Naive thymus-derived CD4-positive, alpha-beta T cell (primary cell): ENCODE results near the gene KDR. TPM values are rescaled to one million over a fixed set of nuclear protein-coding genes. Genes with fewer than 3 reads are reported as not detected.

Source experiments
- ATAC-seq: fragments of 150-1000 bp; cut with Tn5 transposase; 2 replicates; pipeline ENCODE4 v1.10.0; 2021; ENCODE audit warnings: mild to moderate bottlenecking, moderate library complexity
- CTCF ChIA-PET: fragments of 350-600 bp; sonication (Branson Sonifier 250); formaldehyde crosslinking; loops from one replicate; lab custom pipeline; 2021; ENCODE audit warnings: antibody characterized with exemption; lab: Charles Lee
- POLR2A ChIA-PET: fragments of 350-600 bp; sonication (Branson Sonifier 250); formaldehyde crosslinking; loops from one replicate; lab custom pipeline; 2021; ENCODE audit warnings: antibody characterized with exemption, inconsistent platforms; lab: Charles Lee
- DNase-seq, 9 donors: peaks; one replicate each; pipeline versions ENCODE4 v3.0.0 to v3.0.0-alpha.2; 2020 to 2022; ENCODE audit warnings: mixed read lengths in 1 of 9
- H3K27ac ChIP-seq: one replicate; pipeline ENCODE4 v1.7.0; 2013; ENCODE audit warnings: mild to moderate bottlenecking, low read depth, low read length, moderate library complexity
- H3K27me3 ChIP-seq, 2 donors: one replicate each; pipeline ENCODE4 v1.7.0; 2013; ENCODE audit warnings: low read length in 2 of 2, mild to moderate bottlenecking in 2 of 2, moderate library complexity in 2 of 2; ENCODE audit not compliant: control insufficient read depth in 2 of 2, insufficient read depth in 2 of 2
- H3K36me3 ChIP-seq, 3 experiments: 1 replicate in 2 of 3; 2 replicates in 1 of 3; pipeline ENCODE4 v1.7.0; 2013; ENCODE audit warnings: low read length in 3 of 3, mild to moderate bottlenecking in 3 of 3, moderate library complexity in 1 of 3; ENCODE audit not compliant: insufficient read depth in 3 of 3, control insufficient read depth in 2 of 3
- H3K4me1 ChIP-seq, 2 donors: one replicate each; pipeline ENCODE4 v1.7.0; 2013; ENCODE audit warnings: low read length in 2 of 2, mild to moderate bottlenecking in 2 of 2, moderate library complexity in 1 of 2; ENCODE audit not compliant: control insufficient read depth in 2 of 2, insufficient read depth in 2 of 2
- H3K4me3 ChIP-seq: 2 replicates; pipeline ENCODE4 v1.7.0; 2013; ENCODE audit warnings: mild to moderate bottlenecking, low read length
- H3K9me3 ChIP-seq, 3 experiments: 1 replicate in 2 of 3; 2 replicates in 1 of 3; pipeline ENCODE4 v1.7.0; 2013; ENCODE audit warnings: low read length in 3 of 3; ENCODE audit not compliant: control insufficient read depth in 2 of 3
- H3K27ac Mint-ChIP-seq, 9 donors: one replicate each; pipeline ENCODE4 v1.8.0; 2020 to 2022; ENCODE audit warnings: mixed read lengths in 9 of 9, mild to moderate bottlenecking in 8 of 9, moderate library complexity in 5 of 9, inconsistent platforms in 2 of 9
- H3K27me3 Mint-ChIP-seq, 5 donors: one replicate each; pipeline ENCODE4 v1.8.0; 2021 to 2022; ENCODE audit warnings: mixed read lengths in 5 of 5, mild to moderate bottlenecking in 1 of 5
- H3K36me3 Mint-ChIP-seq, 5 donors: one replicate each; pipeline ENCODE4 v1.8.0; 2020 to 2022; ENCODE audit warnings: mixed read lengths in 5 of 5, mild to moderate bottlenecking in 3 of 5, inconsistent platforms in 1 of 5
- H3K4me1 Mint-ChIP-seq, 7 donors: one replicate each; pipeline ENCODE4 v1.8.0; 2020 to 2022; ENCODE audit warnings: mixed read lengths in 7 of 7, mild to moderate bottlenecking in 3 of 7, inconsistent platforms in 1 of 7
- H3K4me3 Mint-ChIP-seq, 10 donors: one replicate each; pipeline ENCODE4 v1.8.0; 2020 to 2022; ENCODE audit warnings: mild to moderate bottlenecking in 10 of 10, mixed read lengths in 10 of 10, moderate library complexity in 6 of 10, inconsistent platforms in 2 of 10
- H3K9me3 Mint-ChIP-seq, 11 donors: one replicate each; pipeline ENCODE4 v1.8.0; 2020 to 2022; ENCODE audit warnings: mixed read lengths in 11 of 11, mild to moderate bottlenecking in 4 of 11, inconsistent platforms in 1 of 11, moderate library complexity in 1 of 11
- intact Hi-C, 2 donors: fragments of 100-400 bp; cut with micrococcal nuclease; formaldehyde crosslinking; loops; one replicate each; pipeline ENCODE4 v1.15.1; 2023
- polyA plus RNA-seq, 2 donors: library from polyadenylated mRNA; unstranded; fragments of 300-500 nt; fragmentation: Illumina TruSeq; gene quantifications; one replicate each; pipeline ENCODE4 v1.2.3, GENCODE V29; 2021
- total RNA-seq, 6 experiments: library from RNA in 5 of 6; stranded (reverse) in 5 of 6; gene quantifications; 1 replicate in 5 of 6; 2 replicates in 1 of 6; pipeline ENCODE4 v1.2.3 and lab custom pipeline; 2021 to 2026

KDR gene
- total and polyA plus RNA-seq, 7 experiments from 2014 or later, result not detected

DNA sequence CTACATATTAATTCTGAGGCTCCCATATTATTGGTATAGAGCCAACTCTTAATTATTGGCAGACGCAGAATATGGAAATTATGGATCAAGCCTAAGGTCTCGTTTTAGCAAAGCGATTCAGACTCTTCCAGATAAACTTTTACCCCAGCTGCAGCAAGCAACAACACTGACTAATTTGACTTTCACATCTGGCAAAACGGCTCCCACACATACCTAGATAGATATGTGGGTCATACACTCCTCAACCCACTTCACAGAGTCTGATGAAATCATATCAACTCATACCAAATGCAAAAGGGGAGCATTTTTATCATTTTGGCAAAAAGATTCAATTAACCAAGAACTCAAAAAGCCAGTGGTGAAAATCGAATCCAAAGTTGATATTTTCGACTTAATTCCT lies 36.3 kb upstream of the KDR start:
- H3K27ac ChIP-seq, result no peak overlapping the region
- H3K9me3 ChIP-seq, result no peaks in the 10 kb centered on the region
- no peak overlapping the region for H3K4me3 ChIP-seq
- peaks cover 0 to 4% (median 0%) of the 10 kb centered on the region in 7 donors for H3K4me1 Mint-ChIP-seq
- ATAC-seq, result no peak
- H3K4me1 ChIP-seq, result no peaks in the 10 kb centered on the region
- POLR2A ChIA-PET, result no interaction called here
- H3K27ac Mint-ChIP-seq, result no peak overlapping the region
- no peak for DNase-seq
- peaks cover 0 to 8% (median 2%) of the 10 kb centered on the region in 11 donors for H3K9me3 Mint-ChIP-seq
- peaks cover 18 to 38% (median 25%) of the 10 kb centered on the region in 5 donors for H3K27me3 Mint-ChIP-seq
- intact Hi-C loops, result no loop called here
- H3K4me3 Mint-ChIP-seq, result no peak overlapping the region
- H3K36me3 ChIP-seq, result no peaks in the 10 kb centered on the region
- CTCF ChIA-PET, result interaction anchor here (0.5 kb wide), 1 partner anchor 18 kb away, joined by 3 read pairs; no protein-coding TSS in a partner anchor
- no peaks in the 10 kb centered on the region for H3K27me3 ChIP-seq
- H3K36me3 Mint-ChIP-seq, result no peaks in the 10 kb centered on the region

DNA sequence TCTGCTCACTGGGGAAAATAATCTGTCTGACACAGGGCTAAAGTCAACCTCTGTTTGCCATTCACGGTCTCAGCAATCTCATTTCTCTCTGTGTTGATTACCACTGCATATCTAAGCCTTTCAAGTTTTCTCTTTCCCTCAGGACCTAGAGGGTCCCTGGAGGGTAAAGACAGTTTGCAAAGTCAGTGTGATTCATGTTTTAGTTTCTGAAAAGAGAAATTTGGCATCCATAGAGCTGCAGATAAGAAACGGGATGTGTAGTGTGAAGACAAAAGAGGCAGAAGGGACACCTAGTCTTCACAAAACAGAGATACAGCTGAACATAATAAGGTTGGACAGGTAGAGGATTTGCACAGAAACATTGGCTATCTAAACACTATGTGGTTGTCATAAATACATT lies 34.5 kb upstream of the KDR start:
- Mint-ChIP-seq H3K4me1 (peaks cover 0 to 4% (median 0%) of the 10 kb centered on the region in 7 donors), H3K27ac (no peak overlapping the region), H3K4me3 (no peak overlapping the region), H3K36me3 (no peaks in the 10 kb centered on the region), H3K9me3 (peaks cover 0 to 4% (median 0%) of the 10 kb centered on the region in 11 donors), H3K27me3 (peaks cover 25 to 47% (median 39%) of the 10 kb centered on the region in 5 donors)
- Histone ChIP-seq H3K27me3 (peaks cover 0 to 3% of the 10 kb centered on the region in 2 donors), H3K36me3 (no peaks in the 10 kb centered on the region), H3K4me3 (no peak overlapping the region), H3K4me1 (no peaks in the 10 kb centered on the region), H3K27ac (no peak overlapping the region), H3K9me3 (no peaks in the 10 kb centered on the region)
- intact Hi-C loops, result no loop called here
- ChIA-PET POLR2A (no interaction called here), CTCF (no interaction called here)
- ATAC-seq (no peak), DNase-seq (no peak)

DNA sequence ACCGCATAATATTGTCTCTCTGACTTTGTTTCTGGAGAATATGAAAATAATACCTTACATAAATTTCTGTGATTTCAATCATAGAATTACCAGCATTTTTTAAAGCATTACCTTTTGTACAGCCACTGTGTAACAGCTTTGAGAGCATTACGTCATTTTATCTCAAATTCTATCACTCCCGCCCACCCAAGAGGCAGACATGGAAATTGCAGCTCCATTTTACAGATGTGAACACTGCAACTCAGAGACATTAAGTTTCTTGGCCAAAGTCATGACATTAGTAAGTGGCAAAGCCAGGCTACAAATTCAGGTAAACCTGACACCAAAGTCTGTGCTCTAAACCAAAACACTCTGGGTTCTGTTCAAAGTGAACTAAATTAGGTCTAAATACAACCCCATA lies 33.6 kb upstream of the KDR start:
- Histone ChIP-seq H3K27me3 (peaks cover 0 to 3% of the 10 kb centered on the region in 2 donors), H3K4me3 (no peak overlapping the region), H3K9me3 (no peaks in the 10 kb centered on the region), H3K4me1 (no peaks in the 10 kb centered on the region), H3K27ac (no peak overlapping the region), H3K36me3 (no peaks in the 10 kb centered on the region)
- H3K9me3 Mint-ChIP-seq, result peaks cover 0 to 4% (median under 1%) of the 10 kb centered on the region in 11 donors
- H3K4me1 Mint-ChIP-seq, result peaks cover 0 to 4% (median 0%) of the 10 kb centered on the region in 7 donors
- ATAC-seq (no peak), DNase-seq (no peak)
- H3K36me3 Mint-ChIP-seq, result no peaks in the 10 kb centered on the region
- H3K4me3 Mint-ChIP-seq, result no peak overlapping the region
- intact Hi-C loops, result no loop called here
- POLR2A ChIA-PET, result no interaction called here
- no peak overlapping the region for H3K27ac Mint-ChIP-seq
- CTCF ChIA-PET, result no interaction called here
- peaks cover 25 to 53% (median 40%) of the 10 kb centered on the region in 5 donors for H3K27me3 Mint-ChIP-seq

DNA sequence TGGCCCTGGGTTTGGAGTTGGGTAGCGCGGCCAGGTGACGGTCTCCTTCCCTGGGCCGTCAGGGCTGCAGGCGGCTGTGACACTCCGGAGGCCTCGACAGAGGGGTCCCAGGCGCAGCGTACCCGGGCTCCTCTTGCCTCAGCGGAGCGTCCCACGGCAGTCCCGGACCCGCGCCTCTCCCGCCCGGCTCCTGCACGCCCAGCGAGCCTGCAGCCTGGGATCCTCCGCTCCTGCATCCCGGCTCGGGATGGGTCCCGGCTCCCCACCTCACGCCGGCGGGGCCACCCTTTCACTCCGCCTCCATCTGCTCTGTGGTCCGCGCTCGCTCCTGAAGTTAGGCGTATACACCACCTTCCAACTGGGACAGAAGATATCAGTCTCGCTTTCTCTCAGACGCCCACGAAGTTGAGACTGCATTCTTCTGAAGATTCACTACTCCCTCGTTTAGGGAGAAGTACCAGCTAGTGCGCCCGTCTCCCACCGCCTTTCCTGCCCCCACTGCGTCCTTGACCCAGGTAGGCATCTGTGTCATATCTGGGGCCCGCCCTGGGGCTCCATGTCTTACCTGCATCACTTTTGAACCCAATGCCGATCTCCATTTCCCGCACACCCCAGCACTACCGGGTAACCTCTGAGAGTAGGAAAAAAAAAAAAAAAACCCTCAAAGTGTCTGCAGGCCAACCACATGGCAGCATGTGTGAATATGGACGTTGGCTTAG lies 32.3 kb upstream of the KDR start:
- Histone ChIP-seq H3K9me3 (no peaks in the 10 kb centered on the region), H3K4me3 (no peak overlapping the region), H3K4me1 (no peaks in the 10 kb centered on the region), H3K36me3 (no peaks in the 10 kb centered on the region), H3K27ac (no peak overlapping the region), H3K27me3 (peaks cover 0 to 3% of the 10 kb centered on the region in 2 donors)
- CTCF ChIA-PET, result no interaction called here
- Mint-ChIP-seq H3K9me3 (peaks cover 0 to 13% (median 3%) of the 10 kb centered on the region in 11 donors), H3K27me3 (peaks cover 25 to 58% (median 45%) of the 10 kb centered on the region in 5 donors), H3K36me3 (no peaks in the 10 kb centered on the region), H3K4me3 (peak overlapping the region in 3 of 10 donors; percentile 14 to 49 (median 39)), H3K27ac (no peak overlapping the region), H3K4me1 (peaks cover 0 to 4% (median 0%) of the 10 kb centered on the region in 7 donors)
- intact Hi-C loops, result no loop called here
- no peak for ATAC-seq
- POLR2A ChIA-PET, result no interaction called here
- no peak for DNase-seq

DNA sequence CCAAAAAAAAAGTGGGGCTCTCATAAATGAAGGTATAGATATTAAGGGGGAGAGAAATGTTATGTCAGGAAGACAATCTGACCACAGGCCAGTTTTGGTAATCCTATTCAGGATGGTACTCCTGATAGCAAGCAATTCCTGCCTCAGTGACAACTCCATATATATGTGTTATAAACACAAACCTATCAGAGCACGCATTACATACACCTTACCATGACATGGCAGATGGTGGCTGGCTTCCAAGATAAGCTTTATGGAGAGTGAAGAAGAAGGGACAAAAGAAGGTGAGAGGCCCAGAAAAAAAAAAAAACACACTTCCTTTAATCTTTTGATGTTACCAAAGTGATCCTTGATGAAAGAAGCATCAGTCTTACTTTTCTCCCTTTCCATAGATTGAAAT lies 29.5 kb upstream of the KDR start:
- H3K36me3 ChIP-seq, result no peaks in the 10 kb centered on the region
- H3K27ac Mint-ChIP-seq, result no peak overlapping the region
- peaks cover 0 to 6% of the 10 kb centered on the region in 2 donors for H3K27me3 ChIP-seq
- H3K9me3 ChIP-seq, result no peaks in the 10 kb centered on the region
- peaks cover 0 to 17% (median 0%) of the 10 kb centered on the region in 11 donors for H3K9me3 Mint-ChIP-seq
- peaks cover 25 to 64% (median 45%) of the 10 kb centered on the region in 5 donors for H3K27me3 Mint-ChIP-seq
- H3K4me1 ChIP-seq, result no peaks in the 10 kb centered on the region
- no peak for DNase-seq
- H3K36me3 Mint-ChIP-seq, result no peaks in the 10 kb centered on the region
- peaks cover 0 to 4% (median 0%) of the 10 kb centered on the region in 7 donors for H3K4me1 Mint-ChIP-seq
- H3K4me3 ChIP-seq, result no peak overlapping the region
- intact Hi-C loops, result no loop called here
- no peak overlapping the region for H3K27ac ChIP-seq
- ChIA-PET CTCF (no interaction called here), POLR2A (no interaction called here)
- no peak overlapping the region for H3K4me3 Mint-ChIP-seq
- ATAC-seq, result no peak

DNA sequence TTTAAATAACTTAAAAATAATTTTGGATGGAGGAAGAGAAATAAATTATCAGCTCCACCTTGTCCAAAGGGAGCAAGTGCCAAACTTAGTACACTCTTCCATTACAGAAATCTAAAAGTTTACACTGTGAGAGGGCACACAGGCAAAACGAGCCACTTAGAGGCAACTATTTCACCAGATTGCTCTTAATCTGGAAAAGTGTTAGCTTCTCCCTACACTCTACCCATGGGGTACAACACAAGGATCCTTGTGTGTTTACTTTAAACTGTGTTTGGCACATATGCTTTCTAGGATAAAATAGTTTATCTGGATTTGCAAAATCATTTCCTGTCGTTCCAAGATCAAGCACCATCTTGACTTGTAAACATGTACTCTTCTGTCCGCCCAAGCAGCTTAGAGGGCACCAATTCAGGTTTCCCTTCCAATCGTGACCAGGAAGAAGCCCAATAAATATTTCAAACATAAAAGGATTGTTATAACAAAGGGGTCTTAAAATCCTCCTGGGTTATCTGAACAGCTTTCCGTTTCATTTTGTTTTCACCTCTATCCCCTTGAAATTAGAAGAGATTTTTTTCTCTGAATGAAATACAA lies 29.0 kb upstream of the KDR start:
- Histone ChIP-seq H3K4me3 (no peak overlapping the region), H3K4me1 (no peaks in the 10 kb centered on the region), H3K27ac (no peak overlapping the region), H3K9me3 (no peaks in the 10 kb centered on the region), H3K27me3 (peaks cover 0 to 6% of the 10 kb centered on the region in 2 donors), H3K36me3 (no peaks in the 10 kb centered on the region)
- Mint-ChIP-seq H3K27me3 (peaks cover 25 to 59% (median 45%) of the 10 kb centered on the region in 5 donors), H3K4me3 (no peak overlapping the region), H3K27ac (no peak overlapping the region), H3K36me3 (no peaks in the 10 kb centered on the region), H3K9me3 (peaks cover 0 to 17% (median 0%) of the 10 kb centered on the region in 11 donors), H3K4me1 (peaks cover 0 to 4% (median 0%) of the 10 kb centered on the region in 7 donors)
- ChIA-PET POLR2A (no interaction called here), CTCF (no interaction called here)
- DNase-seq, result no peak
- no peak for ATAC-seq
- intact Hi-C loops, result no loop called here
